Measurements from ENCODE around the gene CACHD1. TPM values are rescaled to one million over a fixed set of nuclear protein-coding genes. Genes with fewer than 3 reads are reported as not detected.

The CACHD1 gene
- total RNA-seq, 1 experiment from 2014 or later, result 8.4 TPM

DNA sequence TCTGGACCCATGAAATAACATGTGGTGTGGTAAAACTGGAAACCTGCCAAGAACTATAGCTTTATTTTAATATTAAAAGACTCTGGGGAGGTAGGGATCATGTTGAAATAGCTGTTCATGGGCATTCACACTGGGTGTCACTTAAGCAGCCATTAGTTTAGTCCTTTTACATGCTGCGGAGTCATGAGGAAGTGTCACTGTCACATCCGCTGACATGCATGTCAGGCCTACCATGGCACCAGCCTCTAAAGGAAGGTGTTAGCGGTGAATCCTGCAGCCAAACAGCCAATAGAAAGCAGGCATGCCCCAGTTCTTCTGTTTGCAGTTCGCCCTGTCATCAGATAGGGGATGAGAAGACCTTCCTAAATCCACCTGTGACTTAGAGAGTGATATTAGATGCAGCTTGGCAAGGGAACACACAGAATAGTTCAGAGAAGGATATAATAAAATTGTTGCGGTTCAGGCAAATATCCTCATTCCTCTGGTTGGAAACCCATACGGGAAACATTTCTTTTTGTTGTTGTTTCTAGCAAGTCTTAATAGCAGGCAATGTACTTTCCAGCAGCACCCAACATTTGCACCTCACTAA is 100.4 kb downstream of the CACHD1 start:
- H3K27ac ChIP-seq (ENCODE audit: low read depth, low read length), result no peak overlapping the region
- H3K4me2 ChIP-seq (ENCODE audit: low read length), result no peak overlapping the region
- DNase-seq (ENCODE audit: low read depth, low spot score), result no peak
- POLR2A ChIA-PET, result no interaction called here
- H3K36me3 ChIP-seq (ENCODE audit: control insufficient read depth in 1 of 2, insufficient read depth in 2 of 2, low read length in 2 of 2), result no peaks in the 10 kb centered on the region
- H3K4me1 ChIP-seq (ENCODE audit: control insufficient read depth in 1 of 2, insufficient read depth in 2 of 2, low read length in 2 of 2), result no peaks in the 10 kb centered on the region
- no peak for ATAC-seq
- intact Hi-C loops (cut with micrococcal nuclease), result no loop called here
- H3K9me2 ChIP-seq (ENCODE audit: insufficient read depth), result no peaks in the 10 kb centered on the region
- TF ChIP-seq SIN3A (IDR thresholded peaks at IDR 0.05; ENCODE audit: low read depth), result no peak
- no peak for TF ChIP-seq FOSL1 (IDR thresholded peaks at IDR 0.05; ENCODE audit: low read depth)
- no peak for TF ChIP-seq YY1 (IDR thresholded peaks at IDR 0.05; ENCODE audit: extremely low read depth, insufficient replicate concordance, low read depth, low read length)
- TF ChIP-seq JUND (IDR thresholded peaks at IDR 0.05), result no peak
- TF ChIP-seq, protein P1, sequence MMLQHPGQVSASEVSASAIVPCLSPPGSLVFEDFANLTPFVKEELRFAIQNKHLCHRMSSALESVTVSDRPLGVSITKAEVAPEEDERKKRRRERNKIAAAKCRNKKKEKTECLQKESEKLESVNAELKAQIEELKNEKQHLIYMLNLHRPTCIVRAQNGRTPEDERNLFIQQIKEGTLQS (IDR thresholded peaks at IDR 0.05), result no peak
- TF ChIP-seq SRF (IDR thresholded peaks at IDR 0.05; ENCODE audit: low read depth), result no peak
- no peak for TF ChIP-seq POLR2A (IDR thresholded peaks at IDR 0.05; ENCODE audit: borderline replicate concordance, extremely low read depth, insufficient read depth, insufficient read length)
- TF ChIP-seq EGR1 (IDR thresholded peaks at IDR 0.05; ENCODE audit: low read depth), result no peak
- TF ChIP-seq ELF1 (IDR thresholded peaks at IDR 0.05; ENCODE audit: borderline replicate concordance, low read depth), result no peak
- TF ChIP-seq, protein P2, sequence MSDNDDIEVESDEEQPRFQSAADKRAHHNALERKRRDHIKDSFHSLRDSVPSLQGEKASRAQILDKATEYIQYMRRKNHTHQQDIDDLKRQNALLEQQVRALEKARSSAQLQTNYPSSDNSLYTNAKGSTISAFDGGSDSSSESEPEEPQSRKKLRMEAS (IDR thresholded peaks at IDR 0.05), result no peak
- no TSS peak for BruUV-seq (replicated peaks)
- H2AFZ ChIP-seq (ENCODE audit: low read depth, low read length, poor library complexity, severe bottlenecking), result no peak overlapping the region
- no peak overlapping the region for H3K9ac ChIP-seq (ENCODE audit: low read length)
- H3K9me3 ChIP-seq (ENCODE audit: control insufficient read depth in 1 of 2, insufficient read depth in 1 of 2, low read depth in 1 of 2, low read length in 2 of 2), result no peaks in the 10 kb centered on the region
- CTCF ChIA-PET, result interaction anchor here (1.0 kb wide), 1 partner anchor 70 kb away, joined by 3 read pairs; no protein-coding TSS in a partner anchor
- no peaks in the 10 kb centered on the region for H4K20me1 ChIP-seq (ENCODE audit: insufficient read depth)
- H3K79me2 ChIP-seq (ENCODE audit: insufficient read depth, low read length), result no peaks in the 10 kb centered on the region
- H3K27me3 ChIP-seq (ENCODE audit: insufficient read depth, low read length), result no peaks in the 10 kb centered on the region
- RAD21 ChIA-PET (ENCODE audit: low non-redundant PET in 1 of 2, low total read pairs in 2 of 2, uncharacterized antibody in 2 of 2, unreplicated experiment in 2 of 2), result no interaction called here
- H3K4me3 ChIP-seq (replicated peaks in 1 of 2; ENCODE audit: low read depth in 1 of 2, low read length in 2 of 2), result no peak overlapping the region

DNA sequence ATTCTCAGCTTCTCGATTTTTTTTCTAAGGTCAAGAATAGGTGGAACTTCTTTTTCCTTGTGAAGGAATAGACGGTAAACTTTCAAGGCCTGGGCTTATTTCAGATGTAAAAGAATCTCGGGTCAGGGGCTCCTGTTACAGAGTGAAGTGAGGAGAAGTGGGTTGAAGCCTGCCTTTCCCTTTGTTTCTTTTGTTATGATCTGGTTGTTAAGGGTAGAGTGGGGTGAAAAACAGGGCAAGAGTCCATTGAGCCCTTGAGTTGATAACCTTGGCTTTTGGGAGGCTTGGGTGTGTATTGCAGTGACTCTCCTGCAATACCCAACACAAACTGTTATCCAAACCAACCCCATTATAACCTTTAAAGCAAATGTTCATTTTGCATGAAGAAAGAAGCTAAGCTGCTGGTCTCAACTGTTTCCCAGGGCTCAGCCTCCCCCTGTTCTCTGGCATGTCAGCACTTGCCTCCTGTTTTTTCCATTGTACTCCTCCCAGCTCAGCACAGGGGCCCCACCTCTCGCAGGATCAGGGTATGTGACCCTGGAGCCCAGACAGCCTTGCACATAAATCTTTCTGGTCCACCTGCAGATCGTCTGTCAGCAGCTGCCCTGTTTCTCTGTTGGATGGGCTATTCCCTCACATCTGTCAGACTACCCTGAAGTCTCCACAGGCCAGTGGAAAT is 102.4 kb downstream of the CACHD1 start:
- Histone ChIP-seq H3K9ac (ENCODE audit: low read length) (no peak overlapping the region), H3K9me2 (ENCODE audit: insufficient read depth) (no peaks in the 10 kb centered on the region), H3K4me2 (ENCODE audit: low read length) (no peak overlapping the region), H2AFZ (ENCODE audit: low read depth, low read length, poor library complexity, severe bottlenecking) (no peak overlapping the region), H3K27ac (ENCODE audit: low read depth, low read length) (no peak overlapping the region), H3K4me3 (replicated peaks in 1 of 2; ENCODE audit: low read depth in 1 of 2, low read length in 2 of 2) (no peak overlapping the region), H4K20me1 (ENCODE audit: insufficient read depth) (no peaks in the 10 kb centered on the region), H3K79me2 (ENCODE audit: insufficient read depth, low read length) (no peaks in the 10 kb centered on the region), H3K9me3 (ENCODE audit: control insufficient read depth in 1 of 2, insufficient read depth in 1 of 2, low read depth in 1 of 2, low read length in 2 of 2) (no peaks in the 10 kb centered on the region), H3K36me3 (ENCODE audit: control insufficient read depth in 1 of 2, insufficient read depth in 2 of 2, low read length in 2 of 2) (no peaks in the 10 kb centered on the region), H3K27me3 (ENCODE audit: insufficient read depth, low read length) (no peaks in the 10 kb centered on the region), H3K4me1 (ENCODE audit: control insufficient read depth in 1 of 2, insufficient read depth in 2 of 2, low read length in 2 of 2) (no peaks in the 10 kb centered on the region)
- CTCF ChIA-PET, result no interaction called here
- intact Hi-C loops (cut with micrococcal nuclease), result no loop called here
- BruUV-seq (replicated peaks), result no TSS peak
- RAD21 ChIA-PET (ENCODE audit: low non-redundant PET in 1 of 2, low total read pairs in 2 of 2, uncharacterized antibody in 2 of 2, unreplicated experiment in 2 of 2), result no interaction called here
- DNase-seq (ENCODE audit: low read depth, low spot score) (no peak), ATAC-seq (no peak)
- POLR2A ChIA-PET, result no interaction called here
- TF ChIP-seq, protein P1 (IDR thresholded peaks at IDR 0.05), result no peak
- TF ChIP-seq EZH2 (IDR thresholded peaks at IDR 0.05), result no peak
- TF ChIP-seq JUND (IDR thresholded peaks at IDR 0.05), result no peak
- TF ChIP-seq RAD21 (IDR thresholded peaks at IDR 0.05; ENCODE audit: low read depth), result no peak
- TF ChIP-seq, protein P3, sequence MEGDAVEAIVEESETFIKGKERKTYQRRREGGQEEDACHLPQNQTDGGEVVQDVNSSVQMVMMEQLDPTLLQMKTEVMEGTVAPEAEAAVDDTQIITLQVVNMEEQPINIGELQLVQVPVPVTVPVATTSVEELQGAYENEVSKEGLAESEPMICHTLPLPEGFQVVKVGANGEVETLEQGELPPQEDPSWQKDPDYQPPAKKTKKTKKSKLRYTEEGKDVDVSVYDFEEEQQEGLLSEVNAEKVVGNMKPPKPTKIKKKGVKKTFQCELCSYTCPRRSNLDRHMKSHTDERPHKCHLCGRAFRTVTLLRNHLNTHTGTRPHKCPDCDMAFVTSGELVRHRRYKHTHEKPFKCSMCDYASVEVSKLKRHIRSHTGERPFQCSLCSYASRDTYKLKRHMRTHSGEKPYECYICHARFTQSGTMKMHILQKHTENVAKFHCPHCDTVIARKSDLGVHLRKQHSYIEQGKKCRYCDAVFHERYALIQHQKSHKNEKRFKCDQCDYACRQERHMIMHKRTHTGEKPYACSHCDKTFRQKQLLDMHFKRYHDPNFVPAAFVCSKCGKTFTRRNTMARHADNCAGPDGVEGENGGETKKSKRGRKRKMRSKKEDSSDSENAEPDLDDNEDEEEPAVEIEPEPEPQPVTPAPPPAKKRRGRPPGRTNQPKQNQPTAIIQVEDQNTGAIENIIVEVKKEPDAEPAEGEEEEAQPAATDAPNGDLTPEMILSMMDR (IDR thresholded peaks at IDR 0.05 in 2 of 3, conservative IDR thresholded peaks at IDR 0.05 in 1 of 3; ENCODE audit: borderline replicate concordance in 1 of 3, insufficient read depth in 1 of 3, low read depth in 2 of 3, low read length in 2 of 3), result no peak
- no peak for TF ChIP-seq EGR1 (IDR thresholded peaks at IDR 0.05; ENCODE audit: low read depth)
- TF ChIP-seq ZFX (IDR thresholded peaks at IDR 0.05), result no peak
- TF ChIP-seq TCF7L2 (IDR thresholded peaks at IDR 0.05; ENCODE audit: borderline replicate concordance, extremely low read depth, insufficient read depth, insufficient read length), result no peak
- no peak for TF ChIP-seq ZNF274 (IDR thresholded peaks at IDR 0.05; ENCODE audit: low read depth, low read length)
- TF ChIP-seq FOSL1 (IDR thresholded peaks at IDR 0.05; ENCODE audit: low read depth), result no peak
- TF ChIP-seq EZH2phosphoT487 (IDR thresholded peaks at IDR 0.05; ENCODE audit: borderline replicate concordance), result no peak

Data from HCT116 (cell line).